Endothelial cell of umbilical vein (primary cell): Measurements from ENCODE around the gene SREBF1. TPM values are rescaled to one million over a fixed set of nuclear protein-coding genes. Genes with fewer than 3 reads are reported as not detected.

Experiments
- BruUV-seq: library from RNA; stranded (reverse); fragments of 400-500 nt; replicated peaks from 2 replicates; lab custom pipeline; 2021; lab: Mats Ljungman, UMichigan
- CTCF ChIA-PET: fragments of 300-600, 350-600 bp; sonication (Branson Sonifier 250); formaldehyde crosslinking; loops from one replicate; lab custom pipeline; 2021; ENCODE audit warnings: antibody characterized with exemption, inconsistent platforms; lab: Charles Lee
- POLR2A ChIA-PET: fragments of 300-600, 350-600 bp; sonication (Branson Sonifier 250); formaldehyde crosslinking; loops from one replicate; lab custom pipeline; 2021; ENCODE audit warnings: antibody characterized with exemption, inconsistent platforms; lab: Charles Lee
- DNase-seq: peaks from one replicate; pipeline ENCODE4 v3.0.0-alpha.2; 2011; ENCODE audit warnings: low read depth, low spot score
- FAIRE-seq: peaks from 2 replicates; lab custom pipeline; 2011; peaks lifted over from hg19 to GRCh38; lab: Jason Lieb, UNC
- H2AFZ ChIP-seq: 2 replicates; pipeline ENCODE4 v1.6.0; 2012; ENCODE audit warnings: low read depth, low read length, control low read depth, inconsistent platforms
- H3K27ac ChIP-seq: 2 replicates; pipeline ENCODE4 v1.5.1; 2011; ENCODE audit warnings: low read depth, mild to moderate bottlenecking, control low read depth, low read length, moderate library complexity; ENCODE audit not compliant: insufficient read depth
- H3K27me3 ChIP-seq, 2 experiments: 2 replicates each; pipeline versions ENCODE4 v1.6.0 to v1.6.1; 2011; ENCODE audit warnings: low read length in 2 of 2, mixed read lengths in 1 of 2; ENCODE audit not compliant: control insufficient read depth in 2 of 2, insufficient read depth in 2 of 2
- H3K36me3 ChIP-seq, 2 experiments: 2 replicates in 1 of 2; 3 replicates in 1 of 2; pipeline ENCODE4 v1.5.1; 2011; ENCODE audit warnings: low read length in 2 of 2, mild to moderate bottlenecking in 1 of 2, moderate library complexity in 1 of 2; ENCODE audit not compliant: control insufficient read depth in 2 of 2, insufficient read depth in 2 of 2; ENCODE audit errors: extremely low read depth in 1 of 2
- H3K4me1 ChIP-seq: 3 replicates; pipeline ENCODE4 v1.5.1; 2011; ENCODE audit warnings: mild to moderate bottlenecking, low read length; ENCODE audit not compliant: control insufficient read depth, insufficient read depth; ENCODE audit errors: extremely low read depth
- H3K4me2 ChIP-seq: 2 replicates; pipeline ENCODE4 v1.6.1; 2011; ENCODE audit warnings: low read length, control low read depth, mixed read lengths; ENCODE audit not compliant: insufficient read depth
- H3K4me3 ChIP-seq, 3 experiments: fragments of 200-600 bp in 1 of 3; sonication (generic), shearing (Covaris generic) in 1 of 3; replicated peaks in 1 of 3; 2 replicates each; pipeline ENCODE4 v1.5.1; 2011 to 2016; ENCODE audit warnings: control low read depth in 3 of 3, low read length in 3 of 3, mild to moderate bottlenecking in 2 of 3, inconsistent platforms in 1 of 3, low read depth in 1 of 3, moderate library complexity in 1 of 3; ENCODE audit not compliant: insufficient read depth in 1 of 3
- H3K79me2 ChIP-seq: 2 replicates; pipeline ENCODE4 v1.6.0; 2012; ENCODE audit warnings: low read length, inconsistent platforms; ENCODE audit not compliant: control insufficient read depth, insufficient read depth
- H3K9ac ChIP-seq: replicated peaks from 2 replicates; pipeline ENCODE3; 2011; ENCODE audit warnings: low read length, control low read depth; ENCODE audit not compliant: insufficient read depth; ENCODE audit errors: extremely low read depth
- H3K9me1 ChIP-seq: replicated peaks from 3 replicates; pipeline ENCODE4 v1.6.0; 2011; ENCODE audit warnings: mild to moderate bottlenecking, low read length; ENCODE audit not compliant: control insufficient read depth, insufficient read depth; ENCODE audit errors: extremely low read depth
- H3K9me3 ChIP-seq: replicated peaks from 2 replicates; pipeline ENCODE4 v1.5.1; 2012; ENCODE audit warnings: low read length, inconsistent platforms; ENCODE audit not compliant: control insufficient read depth, insufficient read depth
- H4K20me1 ChIP-seq: replicated peaks from 2 replicates; pipeline ENCODE3; 2011; ENCODE audit warnings: mild to moderate bottlenecking, low read length; ENCODE audit not compliant: control insufficient read depth, insufficient read depth; ENCODE audit errors: extremely low read depth
- EZH2 ChIP-seq: IDR thresholded peaks from 2 replicates; pipeline ENCODE4 v1.6.1; 2012; ENCODE audit warnings: borderline replicate concordance, low read depth, mild to moderate bottlenecking, moderate library complexity, low read length, inconsistent platforms; ENCODE audit not compliant: severe bottlenecking
- FOS ChIP-seq: IDR thresholded peaks from 2 replicates; pipeline ENCODE4 v1.6.1; 2011; ENCODE audit warnings: mild to moderate bottlenecking, low read length, moderate library complexity, borderline replicate concordance; ENCODE audit not compliant: insufficient read depth
- GATA2 ChIP-seq: IDR thresholded peaks from 2 replicates; pipeline ENCODE4 v1.7.0; 2011; ENCODE audit warnings: low read depth, mild to moderate bottlenecking, moderate library complexity, mixed read lengths, low read length; ENCODE audit not compliant: insufficient read length, insufficient read depth
- JUN ChIP-seq: IDR thresholded peaks from 2 replicates; pipeline ENCODE4 v1.6.1; 2011; ENCODE audit warnings: borderline replicate concordance, low read depth; ENCODE audit not compliant: insufficient read length, insufficient read depth
- MYC ChIP-seq: IDR thresholded peaks from one replicate; pipeline ENCODE4 v1.6.1; 2011; ENCODE audit warnings: mild to moderate bottlenecking, low read depth, low read length
- POLR2A ChIP-seq: IDR thresholded peaks from 2 replicates; pipeline ENCODE4 v1.6.1; 2012; ENCODE audit warnings: low read depth, mild to moderate bottlenecking, control low read depth, low read length
- POLR2AphosphoS5 ChIP-seq: IDR thresholded peaks from 2 replicates; pipeline ENCODE4 v1.6.1; 2012; ENCODE audit warnings: low read depth, mild to moderate bottlenecking, control low read depth, low read length, moderate library complexity; ENCODE audit not compliant: insufficient read depth
- dilution Hi-C: fragments of 300-500 bp; cut with MboI; formaldehyde crosslinking; loops from one replicate; pipeline ENCODE4 v1.15.0; 2019; ENCODE audit warnings: low sequenced_read_pairs; ENCODE audit not compliant: extremely low pct_ligation_motif_present
- intact Hi-C: fragments of 100-400 bp; cut with micrococcal nuclease; formaldehyde crosslinking; loops from one replicate; pipeline ENCODE4 v1.10.0; 2022
- polyA plus RNA-seq, 4 experiments: library from polyadenylated mRNA; depleted of rRNA in 3 of 4; stranded (reverse) in 3 of 4; unstranded in 1 of 4; fragments of >200 nt; gene quantifications; 2 replicates each; pipeline versions ENCODE4 v1.2.1 to v1.2.3, GENCODE V29; 2011 to 2012; ENCODE audit warnings: missing spikeins in 1 of 4
- total RNA-seq: library from RNA; stranded (reverse); gene quantifications from 2 replicates; pipeline ENCODE4 v1.2.3, GENCODE V29; 2021
- TF ChIP-seq, protein P1 (sequence below), 2 donors: IDR thresholded peaks; 1 replicate in 1 of 2; 2 replicates in 1 of 2; pipeline ENCODE4 v1.5.1; 2011; ENCODE audit warnings: low read length in 2 of 2, mild to moderate bottlenecking in 2 of 2, moderate library complexity in 2 of 2, control low read depth in 1 of 2, inconsistent platforms in 1 of 2, low read depth in 1 of 2; ENCODE audit not compliant: insufficient read depth in 1 of 2; ENCODE audit errors: extremely low read depth in 1 of 2
- TF ChIP-seq, protein P2 (sequence below): IDR thresholded peaks from 2 replicates; pipeline ENCODE4 v1.6.1; 2011; ENCODE audit not compliant: insufficient read depth, insufficient read length

SREBF1 gene
- total and polyA plus RNA-seq, 2 donors (not counting 3 experiments of a cell fraction or from before 2014, with no cell fraction given) = 50.4 to 109 TPM

DNA sequence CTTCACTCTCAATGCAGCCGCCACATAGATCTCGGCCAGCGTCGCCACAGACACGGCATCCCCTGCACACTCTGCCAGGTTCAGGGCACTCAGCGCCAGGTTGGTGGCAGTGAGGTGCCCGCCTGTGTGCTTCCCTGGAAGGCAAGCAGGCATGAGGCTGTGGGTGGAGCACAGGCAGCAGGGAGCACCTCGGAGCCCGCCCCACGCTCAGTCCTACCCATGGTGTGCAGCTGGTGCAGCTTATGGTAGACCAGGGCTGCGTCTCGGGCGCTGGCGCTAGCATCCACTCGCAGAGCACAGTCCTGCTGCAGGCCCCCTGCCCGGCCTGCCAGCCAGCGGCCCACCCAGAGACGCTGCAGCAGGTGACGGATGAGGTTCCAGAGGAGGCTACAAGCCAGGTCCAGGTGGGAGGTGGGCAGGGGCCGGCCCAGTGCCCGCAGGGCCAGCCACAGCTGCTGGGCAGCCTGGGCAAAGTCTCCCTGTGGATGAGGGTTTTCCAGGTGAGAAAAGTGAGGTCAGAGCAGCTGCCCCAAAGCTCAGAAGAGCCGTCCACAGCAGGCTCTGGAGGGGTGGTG lies 20.5 kb downstream of the SREBF1 start:
- POLR2A ChIA-PET = no interaction called here
- Histone ChIP-seq H3K4me3 (no peak overlapping the region), H3K4me1 (peaks cover 12% of the 10 kb centered on the region), H3K27me3 (no peaks in the 10 kb centered on the region), H3K27ac (no peak overlapping the region), H3K79me2 (peaks cover 6% of the 10 kb centered on the region), H4K20me1 (no peaks in the 10 kb centered on the region), H3K36me3 (peaks cover 15 to 30% of the 10 kb centered on the region in 2 experiments), H3K9me1 (no peaks in the 10 kb centered on the region), H3K9ac (no peak overlapping the region), H2AFZ (no peak overlapping the region), H3K4me2 (no peak overlapping the region), H3K9me3 (no peaks in the 10 kb centered on the region)
- DNase-seq = no peak
- intact Hi-C loops = loop anchor here (5.0 kb wide), 1 partner anchor 609 kb away; the partner anchor contains the start of gene PLD6
- no TSS peak for BruUV-seq
- FAIRE-seq = no peak
- TF ChIP-seq FOS (no peak), GATA2 (no peak), POLR2A (no peak), JUN (no peak), MYC (no peak), EZH2 (no peak), POLR2AphosphoS5 (no peak)
- TF ChIP-seq, protein P1, sequence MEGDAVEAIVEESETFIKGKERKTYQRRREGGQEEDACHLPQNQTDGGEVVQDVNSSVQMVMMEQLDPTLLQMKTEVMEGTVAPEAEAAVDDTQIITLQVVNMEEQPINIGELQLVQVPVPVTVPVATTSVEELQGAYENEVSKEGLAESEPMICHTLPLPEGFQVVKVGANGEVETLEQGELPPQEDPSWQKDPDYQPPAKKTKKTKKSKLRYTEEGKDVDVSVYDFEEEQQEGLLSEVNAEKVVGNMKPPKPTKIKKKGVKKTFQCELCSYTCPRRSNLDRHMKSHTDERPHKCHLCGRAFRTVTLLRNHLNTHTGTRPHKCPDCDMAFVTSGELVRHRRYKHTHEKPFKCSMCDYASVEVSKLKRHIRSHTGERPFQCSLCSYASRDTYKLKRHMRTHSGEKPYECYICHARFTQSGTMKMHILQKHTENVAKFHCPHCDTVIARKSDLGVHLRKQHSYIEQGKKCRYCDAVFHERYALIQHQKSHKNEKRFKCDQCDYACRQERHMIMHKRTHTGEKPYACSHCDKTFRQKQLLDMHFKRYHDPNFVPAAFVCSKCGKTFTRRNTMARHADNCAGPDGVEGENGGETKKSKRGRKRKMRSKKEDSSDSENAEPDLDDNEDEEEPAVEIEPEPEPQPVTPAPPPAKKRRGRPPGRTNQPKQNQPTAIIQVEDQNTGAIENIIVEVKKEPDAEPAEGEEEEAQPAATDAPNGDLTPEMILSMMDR (IDR thresholded peaks at IDR 0.05; ENCODE audit: extremely low read depth in 1 of 2, insufficient read depth in 1 of 2, low read depth in 1 of 2, low read length in 2 of 2) = no peak
- TF ChIP-seq, protein P2, sequence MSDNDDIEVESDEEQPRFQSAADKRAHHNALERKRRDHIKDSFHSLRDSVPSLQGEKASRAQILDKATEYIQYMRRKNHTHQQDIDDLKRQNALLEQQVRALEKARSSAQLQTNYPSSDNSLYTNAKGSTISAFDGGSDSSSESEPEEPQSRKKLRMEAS = no peak
- CTCF ChIA-PET = interaction anchor here (8.9 kb wide), 1 partner anchor 46 kb away, joined by 68 read pairs; no protein-coding TSS in a partner anchor
- dilution Hi-C loops = no loop called here
